Spleen (tissue), 11 donors: Measurements from ENCODE around the gene ELMO3. TPM values are rescaled to one million over a fixed set of nuclear protein-coding genes. Genes with fewer than 3 reads are reported as not detected.
A peak's percentile ranks its signal among the peaks of the same experiment; 100 is the strongest.

Experiments
- DNase-seq: peaks from one replicate; pipeline ENCODE4 v3.0.0-alpha.2; 2020
- H3K27ac ChIP-seq, 8 donors: fragments of 200-600 bp; sonication (generic) in 7 of 8; 1 replicate in 4 of 8; 2 replicates in 4 of 8; pipeline versions ENCODE4 v1.5.0 to v1.8.0; 2016 to 2021; ENCODE audit warnings: inconsistent platforms in 4 of 8, mild to moderate bottlenecking in 4 of 8, moderate library complexity in 1 of 8
- H3K27me3 ChIP-seq, 7 donors: fragments of 200-600 bp; sonication (generic) in 6 of 7; replicated peaks in 1 of 7; 1 replicate in 4 of 7; 2 replicates in 3 of 7; pipeline versions ENCODE4 v1.5.0 to v1.8.0; 2016 to 2021; ENCODE audit warnings: inconsistent platforms in 3 of 7, mild to moderate bottlenecking in 1 of 7
- H3K36me3 ChIP-seq, 6 donors: fragments of 200-600 bp; sonication (generic) in 5 of 6; 1 replicate in 4 of 6; 2 replicates in 2 of 6; pipeline versions ENCODE4 v1.5.0 to v1.8.0; 2016 to 2021; ENCODE audit warnings: inconsistent platforms in 2 of 6
- H3K4me1 ChIP-seq, 6 donors: fragments of 200-600 bp; sonication (generic) in 5 of 6; 1 replicate in 3 of 6; 2 replicates in 3 of 6; pipeline versions ENCODE4 v1.5.0 to v1.8.0; 2016 to 2021; ENCODE audit warnings: inconsistent platforms in 3 of 6
- H3K4me3 ChIP-seq, 8 donors: fragments of 200-600 bp; sonication (generic) in 7 of 8; 1 replicate in 4 of 8; 2 replicates in 4 of 8; pipeline versions ENCODE4 v1.5.0 to v1.8.0; 2016 to 2021; ENCODE audit warnings: inconsistent platforms in 4 of 8, mild to moderate bottlenecking in 4 of 8, moderate library complexity in 2 of 8
- H3K9me3 ChIP-seq, 8 donors: fragments of 200-600 bp; sonication (generic) in 7 of 8; 1 replicate in 4 of 8; 2 replicates in 4 of 8; pipeline versions ENCODE4 v1.5.0 to v1.8.0; 2016 to 2021; ENCODE audit warnings: inconsistent platforms in 4 of 8
- POLR2A ChIP-seq, 3 donors: fragments of 450-650 bp; IDR thresholded peaks; one replicate each; pipeline ENCODE4 v1.5.1; 2017; ENCODE audit warnings: antibody characterized with exemption in 3 of 3, mild to moderate bottlenecking in 1 of 3
- POLR2AphosphoS5 ChIP-seq, 3 donors: sonication (generic); formaldehyde crosslinking; IDR thresholded peaks; one replicate each; pipeline ENCODE4 v1.5.1; 2017; ENCODE audit warnings: antibody characterized with exemption in 3 of 3
- WGBS, 5 donors: extraction: QIAGEN DNeasy Blood & Tissue Kit in 3 of 5; methylation state at CpG; one replicate each; pipeline versions ENCODE4 v1.1.5 to v1.1.7; 2013 to 2018; 5-methylcytosine and 5-hydroxymethylcytosine counted together
- intact Hi-C: fragments of 100-400 bp; cut with DNase I; formaldehyde crosslinking; loops from one replicate; pipeline ENCODE4 v1.15.0; 2023; ENCODE audit warnings: low total_unique reads
- polyA plus RNA-seq, 3 donors: library from polyadenylated mRNA; stranded (reverse); fragments of 200-250 nt; gene quantifications; one replicate each; pipeline ENCODE4 v1.2.1, GENCODE V29; 2013
- total RNA-seq, 7 donors: library from RNA; depleted of rRNA in 3 of 7; stranded (reverse); fragments of >200 nt in 3 of 7; fragmentation: NEBNext Ultra II Directional in 4 of 7; extraction: Animal tissue kit (Norgen Biotek cat#: 25700) in 4 of 7; gene quantifications; one replicate each; pipeline versions ENCODE4 v1.1.0 to v1.2.1, GENCODE V29; 2016 to 2021
- TF ChIP-seq, protein P1 (sequence below), 11 experiments: fragments of 200-600 bp in 7 of 11; fragments of 450-650 bp in 4 of 11; sonication (generic) in 4 of 11; IDR thresholded peaks in 8 of 11; conservative IDR thresholded peaks in 3 of 11; 1 replicate in 7 of 11; 2 replicates in 4 of 11; pipeline versions ENCODE4 v1.4.0 to v1.8.0; 2016 to 2021; ENCODE audit warnings: antibody characterized with exemption in 11 of 11, inconsistent platforms in 4 of 11, mild to moderate bottlenecking in 1 of 11
- donor health status: healthy with polysubstance abuse.
- donor health status: DM: no; HTN: no; CAD: no; lungs with moderate emphysema.
- donor health status: DM: no; HTN: no; CAD: no.
- donor health status: Bipolar disorder and iron deficiency.
- donor health status: healthy.
- donor health status: DM: no; HTN: no; CAD: no.
- donor health status: DM: yes; HTN: yes; CAD: no.

The ELMO3 gene
- total and polyA plus RNA-seq, 10 donors, result 2.8 to 8.7 (median 4.0) TPM

GRCh38 chr16:67197704-67198103 lies 1.2 kb upstream of the ELMO3 start:
- H3K27ac ChIP-seq, result peak overlapping the region in 2 of 8 donors; percentile 21 to 33
- WGBS, 5 donors, result 72 to 85% (median 79%) methylated on average over 5 to 6 of the region's 6 CpGs
- H3K4me1 ChIP-seq, result peaks cover 15 to 67% (median 35%) of the 10 kb centered on the region in 6 donors
- TF ChIP-seq POLR2A (IDR thresholded peaks at IDR 0.05) (no peak), POLR2AphosphoS5 (IDR thresholded peaks at IDR 0.05) (no peak)
- TF ChIP-seq, protein P1, sequence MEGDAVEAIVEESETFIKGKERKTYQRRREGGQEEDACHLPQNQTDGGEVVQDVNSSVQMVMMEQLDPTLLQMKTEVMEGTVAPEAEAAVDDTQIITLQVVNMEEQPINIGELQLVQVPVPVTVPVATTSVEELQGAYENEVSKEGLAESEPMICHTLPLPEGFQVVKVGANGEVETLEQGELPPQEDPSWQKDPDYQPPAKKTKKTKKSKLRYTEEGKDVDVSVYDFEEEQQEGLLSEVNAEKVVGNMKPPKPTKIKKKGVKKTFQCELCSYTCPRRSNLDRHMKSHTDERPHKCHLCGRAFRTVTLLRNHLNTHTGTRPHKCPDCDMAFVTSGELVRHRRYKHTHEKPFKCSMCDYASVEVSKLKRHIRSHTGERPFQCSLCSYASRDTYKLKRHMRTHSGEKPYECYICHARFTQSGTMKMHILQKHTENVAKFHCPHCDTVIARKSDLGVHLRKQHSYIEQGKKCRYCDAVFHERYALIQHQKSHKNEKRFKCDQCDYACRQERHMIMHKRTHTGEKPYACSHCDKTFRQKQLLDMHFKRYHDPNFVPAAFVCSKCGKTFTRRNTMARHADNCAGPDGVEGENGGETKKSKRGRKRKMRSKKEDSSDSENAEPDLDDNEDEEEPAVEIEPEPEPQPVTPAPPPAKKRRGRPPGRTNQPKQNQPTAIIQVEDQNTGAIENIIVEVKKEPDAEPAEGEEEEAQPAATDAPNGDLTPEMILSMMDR (IDR thresholded peaks at IDR 0.05 in 8 of 11, conservative IDR thresholded peaks at IDR 0.05 in 3 of 11), result no peak
- DNase-seq, result no peak
- H3K4me3 ChIP-seq, result no peak overlapping the region
- H3K9me3 ChIP-seq, result no peaks in the 10 kb centered on the region
- H3K27me3 ChIP-seq, result no peaks in the 10 kb centered on the region
- H3K36me3 ChIP-seq, result peaks cover 0 to 98% (median 80%) of the 10 kb centered on the region in 6 donors
- intact Hi-C loops, result no loop called here

DNA sequence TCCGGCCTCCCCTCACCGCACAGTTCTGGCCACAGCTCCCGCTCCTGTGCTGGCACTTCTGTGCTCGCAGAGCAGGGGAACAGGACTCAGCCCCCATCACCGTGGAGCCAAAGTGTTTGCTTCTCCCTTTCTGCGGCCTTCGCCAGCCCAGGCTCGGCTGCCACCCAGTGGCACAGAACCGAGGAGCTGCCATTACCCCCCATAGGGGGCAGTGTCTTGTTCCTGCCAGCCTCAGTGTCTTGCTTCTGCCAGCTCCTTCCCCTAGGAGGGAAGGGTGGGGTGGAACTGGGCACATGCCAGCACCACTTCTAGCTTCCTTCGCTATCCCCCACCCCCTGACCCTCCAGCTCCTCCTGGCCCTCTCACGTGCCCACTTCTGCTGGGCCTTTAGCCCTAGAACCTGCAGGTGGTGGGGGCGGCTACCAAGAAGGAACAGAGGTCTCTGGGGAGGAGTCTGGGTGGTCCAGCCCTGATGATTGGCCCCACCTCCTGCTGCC lies 645 bp upstream of the ELMO3 start:
- TF ChIP-seq POLR2AphosphoS5 (IDR thresholded peaks at IDR 0.05) (peak in 2 of 3 donors; percentile 59 to 71), POLR2A (IDR thresholded peaks at IDR 0.05) (no peak)
- TF ChIP-seq, protein P1 (IDR thresholded peaks at IDR 0.05 in 8 of 11, conservative IDR thresholded peaks at IDR 0.05 in 3 of 11), result peak in 9 of 11 experiments; percentile 15 to 68 (median 55)
- peaks cover 0 to 100% (median 86%) of the 10 kb centered on the region in 6 donors for H3K36me3 ChIP-seq

GRCh38 chr16:67199808-67200198 lies 872 bp downstream of the ELMO3 start:
- 62 to 78% (median 71%) methylated on average over 22 of the region's 22 CpGs for WGBS, 5 donors
- no peak overlapping the region for H3K27ac ChIP-seq
- H3K36me3 ChIP-seq, result peaks cover 0 to 100% (median 85%) of the 10 kb centered on the region in 6 donors
- H3K4me3 ChIP-seq, result peak overlapping the region in 1 of 8 donors; percentile 4
- TF ChIP-seq, protein P1 (IDR thresholded peaks at IDR 0.05 in 8 of 11, conservative IDR thresholded peaks at IDR 0.05 in 3 of 11), result peak in 1 of 11 experiments; percentile 20
- TF ChIP-seq POLR2AphosphoS5 (IDR thresholded peaks at IDR 0.05), result no peak
- TF ChIP-seq POLR2A (IDR thresholded peaks at IDR 0.05), result no peak
- DNase-seq, result no peak
- H3K4me1 ChIP-seq, result peaks cover 0 to 58% (median 17%) of the 10 kb centered on the region in 6 donors
- H3K9me3 ChIP-seq, result no peaks in the 10 kb centered on the region
- H3K27me3 ChIP-seq, result no peaks in the 10 kb centered on the region
- intact Hi-C loops, result no loop called here

More for the DNA sequence above, 645 bp upstream of the ELMO3 start:
- Histone ChIP-seq H3K4me3 (no peak overlapping the region), H3K9me3 (no peaks in the 10 kb centered on the region), H3K27ac (peak overlapping the region in 2 of 8 donors; percentile 21 to 33), H3K27me3 (no peaks in the 10 kb centered on the region), H3K4me1 (peaks cover 10 to 61% (median 29%) of the 10 kb centered on the region in 6 donors)
- WGBS, 5 donors, result 58 to 77% (median 68%) methylated on average over 8 to 12 of the region's 12 CpGs
- no peak for DNase-seq
- intact Hi-C loops, result no loop called here

DNA sequence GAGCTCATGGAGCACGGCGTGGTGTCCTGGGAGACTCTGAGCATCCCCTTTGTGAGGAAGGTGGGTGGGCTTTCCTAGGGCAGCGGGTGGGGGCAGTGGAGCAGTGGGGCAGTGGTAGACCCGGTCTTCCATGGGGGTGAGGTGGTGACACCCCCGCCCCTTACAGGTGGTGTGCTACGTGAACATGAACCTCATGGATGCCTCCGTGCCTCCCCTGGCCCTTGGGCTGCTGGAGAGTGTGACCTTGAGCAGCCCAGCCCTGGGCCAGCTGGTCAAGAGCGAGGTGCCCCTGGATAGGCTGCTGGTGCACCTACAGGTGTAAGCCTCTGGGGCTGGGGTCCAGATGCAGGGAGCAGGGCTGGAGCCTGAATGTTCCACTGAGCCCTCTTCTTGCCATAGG lies 1.6 kb downstream of the ELMO3 start:
- intact Hi-C loops, result no loop called here
- peaks cover 0 to 100% (median 78%) of the 10 kb centered on the region in 6 donors for H3K36me3 ChIP-seq
- no peak for DNase-seq
- peaks cover 0 to 54% (median 14%) of the 10 kb centered on the region in 6 donors for H3K4me1 ChIP-seq
- TF ChIP-seq, protein P1 (IDR thresholded peaks at IDR 0.05 in 8 of 11, conservative IDR thresholded peaks at IDR 0.05 in 3 of 11), result no peak
- peak in 1 of 3 donors; percentile 9 for TF ChIP-seq POLR2AphosphoS5 (IDR thresholded peaks at IDR 0.05)
- no peak overlapping the region for H3K4me3 ChIP-seq
- H3K27me3 ChIP-seq, result no peaks in the 10 kb centered on the region
- H3K9me3 ChIP-seq, result no peaks in the 10 kb centered on the region
- no peak overlapping the region for H3K27ac ChIP-seq
- WGBS, 5 donors, result 93 to 96% (median 94%) methylated on average over 6 to 8 of the region's 8 CpGs; no CpG with 5 or more reads in 1 of the 5 donors
